H1 (cell line): ENCODE measurements around the gene CASTOR1.

ENCODE experiments used
- CBX8 ChIP-seq: fragments of 300-800, 300-1000 bp; sonication (generic); IDR thresholded peaks from 2 replicates; pipeline ENCODE4 v1.7.1; 2016; ENCODE audit warnings: low read depth, low read length, borderline replicate concordance
- EP300 ChIP-seq, 2 experiments: IDR thresholded peaks; 1 replicate in 1 of 2; 2 replicates in 1 of 2; pipeline ENCODE4 v1.6.1; 2011 to 2012; ENCODE audit warnings: low read depth in 2 of 2, low read length in 2 of 2, mild to moderate bottlenecking in 2 of 2, borderline replicate concordance in 1 of 2, inconsistent platforms in 1 of 2, moderate library complexity in 1 of 2
- JUN ChIP-seq: IDR thresholded peaks from 2 replicates; pipeline ENCODE4 v1.6.1; 2011; ENCODE audit warnings: low read depth, mild to moderate bottlenecking, improper control_type of control experiment, low read length
- MAFK ChIP-seq: IDR thresholded peaks from 2 replicates; pipeline ENCODE4 v1.6.1; 2012; ENCODE audit warnings: low read depth, mild to moderate bottlenecking, improper control_type of control experiment, low read length
- MAX ChIP-seq: IDR thresholded peaks from 2 replicates; pipeline ENCODE4 v1.6.1; 2012; ENCODE audit warnings: inconsistent platforms
- POLR2AphosphoS5 ChIP-seq: IDR thresholded peaks from 2 replicates; pipeline ENCODE4 v1.6.1; 2011; ENCODE audit warnings: low read depth, low read length
- SUZ12 ChIP-seq: fragments of 200-600 bp; sonication (generic); IDR thresholded peaks from 2 replicates; pipeline ENCODE4 v1.6.1; 2012; ENCODE audit warnings: mild to moderate bottlenecking, inconsistent platforms, low read length, moderate library complexity, mixed read lengths
- TEAD4 ChIP-seq: IDR thresholded peaks from 2 replicates; pipeline ENCODE4 v1.6.1; 2012; ENCODE audit warnings: low read depth, low read length, inconsistent platforms, mixed read lengths
- YY1 ChIP-seq: IDR thresholded peaks from 2 replicates; pipeline ENCODE4 v1.6.1; 2011; ENCODE audit warnings: low read depth, mild to moderate bottlenecking, low read length
- TF ChIP-seq, protein P1 (sequence below): IDR thresholded peaks from 2 replicates; pipeline ENCODE4 v1.6.1; 2011; ENCODE audit warnings: low read length, improper control_type of control experiment
- TF ChIP-seq, protein P2 (sequence below), 3 experiments: IDR thresholded peaks; 1 replicate in 2 of 3; 2 replicates in 1 of 3; pipeline versions ENCODE4 v1.5.1 to v1.6.1; 2011; ENCODE audit warnings: low read length in 3 of 3, mild to moderate bottlenecking in 3 of 3, inconsistent platforms in 2 of 3, low read depth in 1 of 3, moderate library complexity in 1 of 3; ENCODE audit not compliant: insufficient read depth in 1 of 3; ENCODE audit errors: control extremely low read depth in 1 of 3

DNA sequence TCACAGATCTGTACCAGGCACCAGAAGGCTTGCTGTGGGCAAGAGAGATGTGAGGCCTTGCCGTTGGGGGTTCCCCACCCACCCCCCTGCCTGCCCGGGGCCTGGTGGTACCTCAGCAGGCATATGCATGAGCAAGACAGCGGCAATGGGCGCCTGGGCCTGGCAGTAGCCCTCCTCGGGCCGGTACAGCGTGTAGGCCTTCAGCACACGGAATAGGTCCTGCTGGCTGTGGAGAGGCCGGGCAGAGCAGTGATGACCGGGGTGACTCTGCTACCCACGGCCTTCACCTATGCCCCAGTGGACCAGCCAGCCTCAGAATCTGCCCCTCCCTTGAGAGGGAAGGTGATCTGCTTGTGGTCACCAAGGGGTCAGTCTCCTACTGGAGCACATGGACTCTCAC lies 5.5 kb upstream of the CASTOR1 start:
- TF ChIP-seq EP300 (IDR thresholded peaks at IDR 0.05; ENCODE audit: borderline replicate concordance in 1 of 2, low read depth in 2 of 2, low read length in 2 of 2) (no peak), MAX (no peak), SUZ12 (no peak), YY1 (no peak), MAFK (no peak), CBX8 (no peak), TEAD4 (no peak), POLR2AphosphoS5 (no peak), JUN (no peak)
- TF ChIP-seq, protein P1, sequence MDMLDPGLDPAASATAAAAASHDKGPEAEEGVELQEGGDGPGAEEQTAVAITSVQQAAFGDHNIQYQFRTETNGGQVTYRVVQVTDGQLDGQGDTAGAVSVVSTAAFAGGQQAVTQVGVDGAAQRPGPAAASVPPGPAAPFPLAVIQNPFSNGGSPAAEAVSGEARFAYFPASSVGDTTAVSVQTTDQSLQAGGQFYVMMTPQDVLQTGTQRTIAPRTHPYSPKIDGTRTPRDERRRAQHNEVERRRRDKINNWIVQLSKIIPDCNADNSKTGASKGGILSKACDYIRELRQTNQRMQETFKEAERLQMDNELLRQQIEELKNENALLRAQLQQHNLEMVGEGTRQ, result no peak
- TF ChIP-seq, protein P2, sequence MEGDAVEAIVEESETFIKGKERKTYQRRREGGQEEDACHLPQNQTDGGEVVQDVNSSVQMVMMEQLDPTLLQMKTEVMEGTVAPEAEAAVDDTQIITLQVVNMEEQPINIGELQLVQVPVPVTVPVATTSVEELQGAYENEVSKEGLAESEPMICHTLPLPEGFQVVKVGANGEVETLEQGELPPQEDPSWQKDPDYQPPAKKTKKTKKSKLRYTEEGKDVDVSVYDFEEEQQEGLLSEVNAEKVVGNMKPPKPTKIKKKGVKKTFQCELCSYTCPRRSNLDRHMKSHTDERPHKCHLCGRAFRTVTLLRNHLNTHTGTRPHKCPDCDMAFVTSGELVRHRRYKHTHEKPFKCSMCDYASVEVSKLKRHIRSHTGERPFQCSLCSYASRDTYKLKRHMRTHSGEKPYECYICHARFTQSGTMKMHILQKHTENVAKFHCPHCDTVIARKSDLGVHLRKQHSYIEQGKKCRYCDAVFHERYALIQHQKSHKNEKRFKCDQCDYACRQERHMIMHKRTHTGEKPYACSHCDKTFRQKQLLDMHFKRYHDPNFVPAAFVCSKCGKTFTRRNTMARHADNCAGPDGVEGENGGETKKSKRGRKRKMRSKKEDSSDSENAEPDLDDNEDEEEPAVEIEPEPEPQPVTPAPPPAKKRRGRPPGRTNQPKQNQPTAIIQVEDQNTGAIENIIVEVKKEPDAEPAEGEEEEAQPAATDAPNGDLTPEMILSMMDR (IDR thresholded peaks at IDR 0.05; ENCODE audit: control extremely low read depth in 1 of 3, insufficient read depth in 1 of 3, low read depth in 1 of 3, low read length in 3 of 3), result no peak
